HS-27A (cell line): ENCODE results near the gene CAGE1.

Experiments
- DNase-seq: peaks from one replicate; pipeline ENCODE4 v3.0.0-alpha.2; 2012; ENCODE audit warnings: low read depth, missing footprints

Gene CAGE1

DNA sequence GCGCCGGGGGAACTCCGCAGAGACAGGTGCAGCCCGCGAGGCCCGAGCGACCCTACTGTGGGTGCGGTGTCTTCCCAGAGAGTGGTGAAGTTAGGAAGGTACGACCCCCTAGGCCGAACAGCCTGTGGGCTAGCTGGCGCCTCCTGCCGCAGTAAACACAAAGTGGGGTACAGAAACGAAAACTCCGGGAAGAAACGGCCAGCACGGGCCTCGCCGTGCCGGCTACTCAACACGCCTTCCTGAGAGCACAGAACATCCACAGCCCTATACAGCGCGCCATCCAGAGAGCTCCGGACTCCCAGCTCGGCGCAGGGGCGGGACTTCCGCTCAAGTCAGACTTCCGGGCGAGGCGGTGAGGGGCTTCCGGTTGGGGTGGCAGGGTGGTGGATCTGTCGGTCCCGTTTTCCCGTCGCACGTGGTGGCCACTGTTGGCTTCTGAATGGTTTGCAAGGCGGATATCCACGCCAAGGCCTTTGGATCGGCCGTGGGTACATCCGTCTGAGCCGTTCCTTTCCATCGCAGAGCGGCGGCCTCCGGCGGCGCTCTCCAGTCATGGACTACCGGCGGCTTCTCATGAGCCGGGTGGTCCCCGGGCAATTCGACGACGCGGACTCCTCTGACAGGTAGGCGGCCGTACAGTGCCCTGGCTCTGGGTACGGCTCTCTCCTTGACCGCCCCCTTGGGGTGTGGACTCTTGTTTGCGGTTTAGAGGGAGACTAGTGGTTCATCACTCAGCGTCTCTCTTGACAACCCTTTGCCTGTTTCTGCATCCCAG, at the start of gene CAGE1, which contains the start of gene RIOK1:
CAGE1 (minus strand) TSS at position 292 of the 775 bp plus-strand sequence. CDS start 2,569 bp downstream, outside the sequence.
RIOK1 (plus strand) TSS at position 358 of the 775 bp plus-strand sequence; CDS start at position 553, 195 bp downstream.
- DNase-seq = peak; percentile 66

DNA sequence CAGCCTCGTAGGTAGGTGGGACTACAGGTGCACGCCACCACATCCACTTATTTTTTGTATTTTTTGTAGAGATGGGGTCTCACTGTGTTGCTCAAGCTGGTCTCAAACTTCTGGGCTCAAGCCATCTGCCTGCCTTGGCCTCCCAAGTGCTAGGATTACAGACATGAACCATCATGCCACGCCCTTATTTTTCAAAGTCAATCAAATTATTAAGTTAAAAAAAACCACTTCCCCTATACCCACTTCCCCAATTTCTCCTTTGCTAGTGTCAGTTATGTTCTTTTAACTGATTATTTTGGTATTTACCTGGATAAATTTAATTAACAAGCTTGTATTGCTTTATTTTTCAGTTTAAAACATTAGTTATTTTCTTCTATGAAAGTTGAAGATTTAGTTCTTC, 49.7 kb upstream of the CAGE1 start:
- DNase-seq = no peak

- DNase-seq = no peak
Measured at GRCh38 chr6:7438011-7438410, 48.5 kb upstream of the CAGE1 start.

- DNase-seq = no peak
Measured at GRCh38 chr6:7434672-7435071, 45.1 kb upstream of the CAGE1 start.

GRCh38 chr6:7433121-7433617, 43.6 kb upstream of the CAGE1 start:
- no peak for DNase-seq

GRCh38 chr6:7432391-7433120, 43.0 kb upstream of the CAGE1 start:
- DNase-seq = no peak

- no peak for DNase-seq
Measured at GRCh38 chr6:7431674-7432390, 42.3 kb upstream of the CAGE1 start.

- DNase-seq = no peak
Measured at GRCh38 chr6:7431313-7431673, 41.8 kb upstream of the CAGE1 start.

GRCh38 chr6:7426447-7427169, 37.1 kb upstream of the CAGE1 start:
- DNase-seq = no peak

DNA sequence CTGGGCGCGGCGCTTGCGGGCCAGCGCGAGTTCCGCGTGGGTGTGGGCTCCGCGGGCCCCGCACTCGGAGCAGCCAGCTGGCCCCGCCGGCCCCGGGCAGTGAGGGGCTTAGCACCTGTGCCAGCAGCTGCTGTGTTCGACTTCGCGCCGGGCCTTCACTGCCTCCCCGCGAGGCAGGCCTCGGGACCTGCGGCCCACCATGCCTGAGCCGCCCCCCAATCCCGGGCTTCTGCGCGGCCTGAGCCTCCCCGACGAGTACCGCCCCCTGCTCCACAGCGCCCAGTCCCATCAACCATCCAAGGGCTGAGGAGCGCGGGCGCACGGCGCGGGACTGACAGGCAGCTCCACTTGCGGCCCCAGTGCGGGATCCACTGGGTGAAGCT, 36.3 kb upstream of the CAGE1 start:
- no peak for DNase-seq

DNA sequence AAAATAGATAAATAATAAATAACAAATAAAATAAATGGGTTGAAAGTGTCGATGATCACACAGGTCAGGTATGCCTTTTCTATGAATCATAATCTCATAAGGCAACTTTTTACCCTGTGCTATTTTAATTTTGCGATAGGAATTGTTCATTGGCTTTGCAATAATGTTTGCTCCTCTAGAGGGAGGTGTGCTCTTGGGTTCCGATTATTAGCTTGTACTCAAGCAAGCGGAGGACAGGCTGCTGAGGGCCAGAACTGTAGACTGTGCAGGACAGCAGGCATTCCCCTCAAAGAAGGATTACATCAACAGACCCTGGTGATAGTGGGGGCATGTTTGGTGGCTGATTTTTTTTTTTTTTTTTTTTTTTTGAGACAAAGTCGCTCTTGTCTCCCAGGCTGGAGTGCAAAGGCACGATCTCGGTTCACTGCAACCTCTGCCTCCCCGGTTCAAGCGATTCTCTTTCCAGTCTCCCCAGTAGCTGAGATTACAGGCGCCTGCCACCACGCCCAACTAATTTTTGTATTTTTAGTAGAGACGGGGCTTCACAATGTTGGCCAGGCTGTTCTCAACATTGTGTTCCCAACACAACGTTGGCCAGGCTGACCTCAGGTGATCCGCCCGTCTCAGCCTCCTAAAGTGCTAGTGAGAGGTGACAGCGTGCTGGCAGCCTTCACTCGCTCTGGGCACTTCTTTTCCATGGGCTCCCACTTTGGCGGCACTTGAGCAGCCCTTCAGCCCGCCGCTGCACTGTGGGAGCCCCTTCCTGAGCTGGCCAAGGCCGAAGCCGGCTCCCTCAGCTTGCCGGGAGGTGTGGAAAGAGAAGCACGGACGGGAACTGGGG, 35.6 kb upstream of the CAGE1 start:
- no peak for DNase-seq

DNA sequence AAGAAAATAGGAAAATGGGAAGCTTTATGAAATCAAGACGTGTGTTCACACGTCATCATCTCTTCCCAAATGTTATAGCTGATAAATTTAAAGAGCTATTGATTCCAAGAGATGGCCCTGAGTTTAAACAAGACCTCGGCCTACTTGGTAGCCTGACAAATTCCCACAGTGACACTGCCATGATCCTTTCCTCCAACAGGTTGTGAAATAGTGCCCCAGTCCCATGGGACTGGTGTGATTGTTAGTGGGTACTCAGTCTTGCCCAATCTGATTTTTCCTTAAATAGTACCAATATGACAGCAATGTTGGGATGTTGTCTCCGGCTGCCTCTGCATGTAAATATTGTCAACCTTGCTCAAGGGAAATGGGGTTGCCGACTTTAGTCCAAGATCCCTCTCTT, 34.5 kb upstream of the CAGE1 start:
- DNase-seq = no peak

DNA sequence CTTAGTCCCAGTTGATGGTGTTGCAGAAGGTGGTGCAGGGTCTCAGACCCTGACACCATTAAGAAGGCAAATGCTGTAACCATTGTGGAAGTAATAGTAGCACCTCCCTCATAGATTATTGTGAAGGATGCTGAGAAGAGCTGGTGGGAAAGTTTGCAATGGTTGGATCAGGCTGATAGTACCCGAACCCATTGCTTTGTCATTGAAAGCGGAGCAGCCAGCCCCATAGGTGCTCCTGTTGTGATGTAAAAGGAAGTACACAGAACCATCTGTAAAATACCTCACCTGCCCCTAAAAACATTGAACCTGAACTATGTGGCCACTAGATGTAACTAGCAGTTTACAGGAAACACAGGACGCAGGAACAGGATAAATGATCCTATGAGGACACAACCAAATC, 31.5 kb upstream of the CAGE1 start:
- DNase-seq = no peak

- no peak for DNase-seq
Measured at GRCh38 chr6:7419065-7419464, 29.5 kb upstream of the CAGE1 start.

DNA sequence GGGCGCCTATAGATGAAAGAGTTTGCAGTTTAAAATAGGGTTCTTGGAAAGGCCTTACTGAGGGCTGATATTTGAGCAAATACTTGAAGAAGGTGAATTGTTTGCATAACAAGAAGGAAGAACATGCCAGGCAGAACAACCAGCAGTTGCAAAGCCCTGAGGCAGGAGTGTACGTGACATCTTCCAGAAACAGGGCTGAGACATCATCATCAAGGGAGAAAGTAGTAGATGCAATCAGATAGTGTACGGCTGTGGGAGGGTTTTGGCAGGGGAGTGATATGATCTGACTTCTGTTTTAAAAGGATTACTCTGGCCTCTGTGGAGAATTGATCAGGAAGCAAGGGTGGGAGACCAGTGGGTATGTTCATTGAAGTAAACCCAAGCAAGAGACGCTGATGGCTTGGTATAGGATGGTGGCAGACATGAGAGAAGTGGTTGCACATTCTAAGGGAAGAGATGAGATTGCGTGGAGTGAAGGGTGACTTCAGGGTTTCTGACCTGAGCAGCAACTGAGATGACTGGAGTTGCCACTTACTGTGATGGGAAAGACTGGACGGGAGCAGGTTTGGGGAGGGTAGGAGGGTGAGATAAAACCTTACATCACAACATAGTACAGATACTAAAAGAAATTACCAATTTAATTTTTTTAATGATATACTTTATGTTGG, 28.8 kb upstream of the CAGE1 start:
- no peak for DNase-seq

GRCh38 chr6:7417684-7418083, 28.1 kb upstream of the CAGE1 start:
- no peak for DNase-seq

GRCh38 chr6:7414811-7415210, 25.3 kb upstream of the CAGE1 start:
- DNase-seq = no peak

DNA sequence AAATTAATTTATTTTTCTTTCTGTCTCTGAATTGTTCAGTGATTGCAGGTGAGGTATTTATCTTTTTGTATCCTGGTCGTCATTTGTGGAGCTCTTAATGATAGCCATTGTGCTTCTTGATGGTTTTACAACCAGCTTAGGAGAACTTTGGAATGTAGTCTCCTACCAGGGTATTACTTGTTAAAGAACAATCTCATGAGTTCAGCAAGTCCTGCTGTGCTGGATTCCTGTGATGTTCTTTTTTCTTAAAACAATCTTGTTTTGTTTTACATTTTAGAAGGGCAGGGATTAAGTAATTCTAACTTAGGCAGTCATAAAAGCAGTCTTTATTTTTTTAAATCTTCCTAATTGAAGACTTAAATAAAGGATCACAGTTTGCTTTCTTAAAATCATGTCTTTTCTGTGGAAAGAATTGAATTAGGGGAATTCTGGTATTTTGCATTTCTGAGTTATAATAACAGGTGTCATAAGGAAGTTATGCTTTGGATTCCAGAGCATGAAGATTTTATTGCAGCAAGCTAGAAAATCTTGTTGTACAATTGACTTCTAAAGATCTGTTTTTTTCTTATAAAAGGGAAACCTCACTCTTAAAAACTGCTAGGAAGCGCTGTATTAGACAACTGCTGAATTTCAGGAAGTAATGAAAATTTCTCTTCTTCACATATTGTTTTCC, 23.7 kb upstream of the CAGE1 start:
- no peak for DNase-seq

DNA sequence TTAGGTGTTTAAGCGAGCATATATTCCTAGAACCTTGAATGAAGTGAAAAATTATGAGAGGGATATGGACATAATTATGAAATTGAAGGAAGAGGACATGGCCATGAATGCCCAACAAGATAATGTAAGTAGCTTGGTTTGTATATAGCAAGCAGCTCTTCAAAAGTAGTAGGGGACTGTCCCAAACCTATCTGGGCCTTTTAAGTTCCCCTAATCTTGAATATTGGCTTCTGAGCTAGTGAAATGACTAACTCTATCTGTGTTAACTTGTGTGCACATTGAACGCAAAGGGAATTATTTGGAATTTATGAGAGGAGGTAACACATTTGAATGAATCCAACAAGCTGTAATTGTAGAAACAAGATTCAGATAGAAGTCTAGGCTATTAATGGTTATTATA, 21.8 kb upstream of the CAGE1 start:
- no peak for DNase-seq

DNA sequence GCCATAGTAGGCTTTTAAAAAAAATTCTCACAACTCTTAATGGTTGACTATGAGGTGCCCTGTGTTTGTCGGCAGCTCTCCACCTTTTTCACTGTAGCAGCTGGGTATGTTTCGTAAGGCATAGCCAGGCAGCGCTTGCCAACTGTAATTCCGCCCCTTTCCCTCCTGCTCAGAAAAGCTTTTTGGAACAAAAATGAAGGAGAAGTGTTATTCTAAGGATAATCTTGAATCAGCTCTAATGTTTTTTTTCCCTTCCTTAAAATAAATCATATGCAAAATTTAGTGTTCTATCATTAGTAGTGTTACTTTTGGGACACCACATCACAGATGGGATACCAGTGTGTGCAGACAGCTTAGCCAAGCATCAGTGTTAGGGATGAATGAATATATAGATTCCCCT, 21.3 kb upstream of the CAGE1 start:
- no peak for DNase-seq
